Activated T-cell treated with anti-CD3 and anti-CD28 coated beads for 24 hours (primary cell): ENCODE results near the gene CFAP90.

ENCODE experiments used
- DNase-seq: peaks from one replicate; pipeline ENCODE4 v3.0.0-alpha.2; 2020; ENCODE audit warnings: low read depth

The CFAP90 gene

GRCh38 chr5:7867260-7867659, 16.3 kb upstream of the CFAP90 start:
- no peak for DNase-seq

DNA sequence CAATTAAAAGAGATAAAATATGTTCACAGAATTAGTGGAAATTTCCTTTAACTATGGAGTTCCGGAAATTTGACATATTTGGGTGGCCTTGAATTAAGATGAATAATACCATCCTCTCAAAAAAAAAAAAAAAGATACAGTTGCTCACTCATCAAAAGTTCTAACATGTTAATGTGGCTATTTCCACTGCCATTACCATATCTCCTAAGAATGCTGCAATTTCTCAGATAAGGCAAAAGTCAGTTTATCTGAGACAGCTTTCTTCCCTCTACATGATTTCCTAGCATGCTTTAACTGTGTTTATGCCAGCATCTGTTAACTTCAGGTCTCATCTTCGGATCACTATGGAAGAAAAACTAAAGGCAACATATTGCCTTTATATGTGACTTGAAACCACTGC, 15.3 kb upstream of the CFAP90 start:
- DNase-seq = no peak

GRCh38 chr5:7857926-7858632, 7.1 kb upstream of the CFAP90 start:
- no peak for DNase-seq

DNA sequence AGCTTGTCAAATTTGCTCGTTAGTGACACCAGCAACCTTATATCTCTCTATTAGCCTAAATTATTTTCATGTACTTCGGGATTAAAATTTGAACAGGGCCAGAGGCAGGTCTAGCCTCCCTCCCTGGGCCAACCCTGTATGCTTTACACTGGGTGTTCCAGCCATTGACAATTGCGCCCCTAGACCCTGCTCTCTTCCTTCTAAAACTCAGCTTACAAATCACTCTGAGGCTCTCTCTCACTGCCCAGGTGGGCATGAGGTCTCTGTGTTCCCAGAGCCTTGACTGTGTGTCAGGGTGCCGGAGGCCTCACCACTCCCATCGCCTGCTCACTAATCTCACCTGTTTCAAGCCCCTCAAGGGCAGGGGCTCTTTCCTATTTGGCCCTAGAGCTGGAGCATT, 6.4 kb upstream of the CFAP90 start:
- DNase-seq = no peak

DNA sequence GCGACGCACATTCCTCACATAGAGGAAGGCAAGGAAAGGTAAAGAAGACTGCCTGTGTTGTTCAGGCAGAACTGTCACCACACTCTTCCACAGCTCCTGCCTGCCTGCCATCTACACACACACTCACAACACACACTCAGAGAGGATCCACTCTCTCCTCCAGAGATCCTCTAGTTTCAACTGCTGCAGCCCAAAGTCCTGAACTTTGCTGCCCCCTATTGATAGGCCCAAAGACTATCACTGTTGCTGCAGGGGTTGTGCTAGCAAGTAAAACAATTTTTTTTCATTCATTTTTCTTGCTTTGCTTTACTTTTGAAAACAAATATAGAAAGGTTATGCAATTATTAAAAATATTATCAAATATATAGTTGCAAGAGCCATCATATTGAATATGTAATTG, 5.9 kb upstream of the CFAP90 start:
- DNase-seq = no peak

- no peak for DNase-seq
Observed at GRCh38 chr5:7855611-7856010, 4.7 kb upstream of the CFAP90 start.

- DNase-seq = no peak
Observed at GRCh38 chr5:7852988-7853387, 2.1 kb upstream of the CFAP90 start.

- DNase-seq = no peak
Observed at GRCh38 chr5:7852542-7852941, 1.6 kb upstream of the CFAP90 start.

DNA sequence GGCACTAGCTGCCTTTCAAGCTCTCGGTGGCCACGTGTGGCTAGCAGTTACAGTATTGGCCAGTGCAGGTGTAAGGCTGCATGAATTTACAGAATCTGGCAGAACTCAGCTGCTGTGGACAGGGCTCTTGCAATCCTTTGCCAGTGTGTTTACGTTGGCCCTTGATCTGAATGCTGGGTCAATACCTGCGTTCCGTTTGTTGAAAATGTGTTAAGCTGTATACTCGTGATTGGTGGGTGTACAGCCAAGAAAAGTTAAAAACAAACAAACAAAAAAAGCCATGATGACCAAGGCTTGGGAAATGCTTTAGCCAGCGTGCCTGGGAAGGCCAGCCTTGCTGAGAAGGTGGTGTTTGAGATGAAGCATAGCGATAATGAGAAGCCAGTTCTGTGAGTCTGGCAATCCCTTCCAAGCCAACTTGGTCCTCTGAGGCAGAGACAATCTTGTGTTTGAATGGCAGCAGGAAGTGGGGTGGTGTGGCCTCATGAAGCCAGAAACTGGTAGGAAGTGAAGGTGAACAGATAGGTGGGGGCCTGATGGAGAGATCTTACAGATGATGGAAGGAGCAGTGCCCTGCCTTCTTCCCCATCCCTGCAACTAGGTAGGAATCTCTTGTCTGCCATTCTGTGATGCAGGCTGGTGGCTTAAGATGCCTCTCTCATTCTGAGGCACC, 820 bp upstream of the CFAP90 start:
- no peak for DNase-seq

- no peak for DNase-seq
Observed at GRCh38 chr5:7851240-7851592, 283 bp upstream of the CFAP90 start.

DNA sequence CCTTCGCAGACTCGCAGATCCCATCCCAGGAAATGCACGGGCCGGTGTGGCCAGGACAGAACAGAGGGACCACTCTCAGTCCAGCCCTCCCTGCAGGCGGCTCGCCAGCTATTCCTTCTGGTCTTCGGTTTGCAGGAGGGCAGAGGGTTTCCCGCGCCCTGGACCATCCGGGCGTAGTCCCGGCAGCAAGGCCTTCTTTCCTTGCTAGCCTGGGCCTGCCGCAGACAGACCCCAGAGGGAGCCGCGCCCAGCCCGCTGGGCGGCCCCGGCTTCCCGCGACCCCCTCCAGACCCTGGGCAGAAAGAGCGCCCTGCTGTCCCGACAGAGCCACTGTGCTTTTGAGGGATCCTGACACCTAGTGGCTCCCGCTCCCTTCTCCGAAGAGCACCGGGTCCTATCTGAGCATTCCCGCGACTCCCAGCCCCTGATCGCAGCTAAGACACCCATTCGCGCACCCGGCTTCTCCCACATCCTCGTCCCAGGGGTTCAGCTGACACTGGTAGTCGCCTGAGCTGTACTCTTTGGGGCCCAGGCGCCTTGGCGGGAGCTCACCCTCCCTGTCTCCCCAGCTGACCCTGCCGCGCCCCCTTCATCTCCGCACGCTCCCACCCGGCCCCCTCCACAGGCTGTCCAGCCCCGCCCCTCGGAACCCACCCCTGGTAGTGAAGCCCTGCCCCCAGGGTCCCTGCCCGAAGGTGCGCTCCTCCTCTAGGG, 1.1 kb downstream of the CFAP90 start:
- DNase-seq = no peak

DNA sequence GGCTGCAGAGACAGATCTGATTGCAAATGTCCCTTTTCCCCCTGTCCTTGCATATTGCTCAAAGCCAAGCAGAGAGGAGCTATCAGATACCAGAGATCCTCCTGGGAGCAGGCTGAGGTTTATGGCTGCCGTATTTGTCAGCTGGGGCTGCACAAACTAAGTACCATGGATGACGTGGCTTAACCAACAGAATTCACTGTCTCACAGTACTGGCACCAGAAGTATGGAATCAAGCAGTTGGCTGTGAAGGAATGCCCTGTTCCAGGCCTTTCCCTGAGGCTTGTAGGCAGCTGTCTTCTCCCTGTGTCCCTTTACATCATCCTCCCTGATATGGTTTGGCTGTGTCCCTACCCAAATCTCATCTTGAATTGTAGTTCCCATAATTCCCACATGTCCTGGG, 2.6 kb downstream of the CFAP90 start:
- DNase-seq = no peak

DNA sequence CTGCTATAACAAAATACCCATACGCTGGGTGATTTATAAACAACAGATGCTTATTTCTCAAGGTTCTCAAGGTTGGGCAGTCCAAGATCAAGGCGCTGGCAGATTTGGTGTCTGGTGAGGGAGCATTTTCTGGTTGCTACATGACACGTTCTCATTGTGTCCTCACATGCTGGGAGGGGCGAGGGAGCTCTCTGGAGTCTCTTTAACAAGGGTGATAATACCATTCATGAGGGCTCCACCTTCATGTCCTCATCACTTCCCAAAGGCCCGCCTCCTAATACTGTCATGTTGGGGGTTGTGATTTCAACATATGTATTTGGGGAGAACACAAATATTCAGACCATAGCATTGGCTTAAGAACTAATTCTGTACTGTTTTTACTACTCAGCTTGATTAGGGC, 4.6 kb downstream of the CFAP90 start:
- DNase-seq = no peak

DNA sequence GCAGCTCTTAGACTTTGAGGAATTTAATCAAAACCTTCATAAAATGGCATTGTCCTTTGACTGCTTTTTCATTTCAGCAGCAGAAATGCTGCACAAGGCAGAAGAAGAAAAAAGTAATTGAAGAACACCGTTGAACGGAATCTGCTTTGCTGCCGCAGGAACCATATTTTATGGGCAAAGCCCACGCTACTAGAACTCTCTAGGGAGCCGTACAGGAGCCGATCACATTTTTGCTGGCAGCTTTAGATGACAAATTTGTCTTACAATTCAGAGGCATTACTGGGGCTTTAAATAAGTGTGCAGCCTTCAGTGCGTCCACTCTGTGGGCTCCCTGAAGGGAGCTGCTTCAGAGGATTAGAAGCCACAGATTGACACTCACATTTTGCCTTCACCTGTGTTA, 5.4 kb downstream of the CFAP90 start:
- DNase-seq = no peak

- DNase-seq = no peak
Observed at GRCh38 chr5:7844901-7845300, 6.0 kb downstream of the CFAP90 start.

DNA sequence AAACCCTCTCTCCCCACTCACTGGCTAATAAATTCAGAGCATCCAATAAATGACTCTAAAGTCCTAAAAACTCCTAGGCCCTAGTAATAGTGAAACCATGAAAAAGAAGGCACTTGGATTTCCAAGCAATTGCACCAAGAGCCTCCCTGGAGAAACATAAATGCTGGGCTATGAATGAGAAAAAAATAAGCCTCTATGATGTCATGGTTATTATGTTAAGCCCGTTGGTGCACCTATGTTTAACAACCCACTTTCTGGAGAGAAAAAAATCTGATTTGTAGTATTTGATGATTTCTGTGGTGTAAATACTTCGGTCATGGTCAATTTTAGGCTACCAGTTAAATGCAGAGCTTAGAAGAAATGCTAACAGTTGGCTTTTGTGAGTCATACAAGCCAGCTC, 8.4 kb downstream of the CFAP90 start:
- no peak for DNase-seq

DNA sequence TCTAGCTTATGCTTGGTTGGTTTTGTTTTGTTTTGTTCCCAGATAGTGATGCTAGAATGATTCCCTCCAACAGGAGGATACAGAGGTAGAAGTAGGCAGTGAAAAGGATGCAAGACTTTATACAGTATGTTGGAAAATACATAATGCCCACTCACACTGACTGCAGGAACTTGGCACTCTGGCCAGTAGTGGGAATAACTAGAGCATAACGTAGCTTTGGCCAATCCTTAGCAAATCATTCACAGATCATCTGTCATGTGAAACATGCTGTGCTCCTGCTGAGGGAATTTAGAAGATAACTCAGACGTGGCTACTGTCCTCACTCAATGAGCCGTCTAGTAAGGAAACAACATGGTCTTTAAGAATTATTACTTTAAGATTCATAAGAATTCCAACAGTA, 13.5 kb downstream of the CFAP90 start:
- DNase-seq = no peak

DNA sequence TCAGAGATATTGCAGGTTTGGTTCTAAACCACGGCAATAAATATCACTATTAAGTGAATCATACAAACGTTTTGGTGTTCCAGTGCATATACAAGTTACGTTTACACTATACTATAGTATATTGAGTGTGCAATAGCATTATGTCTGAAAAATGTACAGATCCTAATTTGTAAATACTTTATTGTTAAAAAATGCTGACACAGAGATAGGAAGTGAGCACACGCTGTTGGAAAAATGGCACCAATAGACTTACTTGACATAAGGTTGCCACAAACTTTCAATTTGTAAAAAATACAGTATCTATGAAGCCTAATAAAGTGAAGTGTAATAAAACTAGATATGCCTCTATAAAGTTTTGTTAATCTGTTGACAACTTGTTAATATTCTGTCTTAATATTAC, 16.0 kb downstream of the CFAP90 start:
- DNase-seq = no peak

GRCh38 chr5:7828269-7828668, 22.7 kb downstream of the CFAP90 start:
- no peak for DNase-seq

DNA sequence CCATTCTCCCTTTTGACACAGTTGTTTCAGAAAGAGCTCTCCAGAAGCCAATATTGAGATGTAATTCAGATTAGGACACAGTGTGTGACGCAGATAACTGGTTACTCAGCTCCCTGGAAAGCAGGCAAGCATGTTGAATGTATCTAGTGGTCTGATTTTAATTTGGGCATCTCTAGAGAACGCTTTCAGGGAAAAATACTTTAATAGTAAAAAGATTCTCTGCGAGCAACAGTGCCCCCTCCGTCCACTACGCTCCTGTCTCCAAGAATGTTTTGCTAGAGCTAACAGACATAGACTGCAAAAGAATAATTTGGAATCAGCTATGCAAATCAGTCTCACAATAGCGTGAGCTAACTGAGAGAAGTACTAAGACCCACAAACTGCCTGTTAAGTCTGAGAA, 23.3 kb downstream of the CFAP90 start:
- DNase-seq = no peak

DNA sequence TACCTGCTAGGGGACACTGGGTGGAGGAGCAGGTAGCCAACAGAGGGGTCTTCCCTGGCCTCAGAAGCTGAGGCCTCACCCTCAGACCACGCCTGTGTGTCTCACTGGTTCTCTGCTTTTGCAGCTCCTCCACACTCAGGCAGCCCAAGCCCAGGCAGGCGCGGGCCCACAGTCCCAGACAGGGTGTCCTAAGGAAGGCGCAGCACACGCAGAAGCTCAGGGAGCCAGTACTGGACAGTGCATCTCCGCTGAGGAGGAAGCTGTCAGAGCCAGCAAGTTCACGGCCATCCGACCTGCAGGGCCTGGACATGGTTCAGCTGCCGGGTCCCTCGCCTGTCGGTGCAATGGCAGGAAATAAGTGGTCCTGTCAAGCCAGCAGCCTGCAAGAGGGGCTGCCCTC, 25.3 kb downstream of the CFAP90 start:
- DNase-seq = no peak

DNA sequence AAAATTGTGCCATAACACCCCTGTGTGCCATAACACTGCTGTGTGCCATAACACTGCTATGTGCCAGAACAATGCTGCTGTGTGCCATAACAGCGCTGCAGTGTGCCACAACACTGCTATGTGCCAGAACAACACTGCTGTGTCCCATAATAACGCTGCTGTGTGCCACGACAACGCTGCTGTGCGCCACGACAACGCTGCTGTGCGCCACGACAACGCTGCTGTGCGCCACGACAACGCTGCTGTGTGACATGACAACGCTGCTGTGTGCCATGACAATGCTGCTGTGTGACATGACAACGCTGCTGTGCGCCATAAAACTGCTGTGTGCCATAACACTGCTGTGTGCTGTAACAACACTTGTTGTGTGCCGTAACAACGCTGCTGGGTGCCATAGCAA, 25.9 kb downstream of the CFAP90 start:
- no peak for DNase-seq

DNA sequence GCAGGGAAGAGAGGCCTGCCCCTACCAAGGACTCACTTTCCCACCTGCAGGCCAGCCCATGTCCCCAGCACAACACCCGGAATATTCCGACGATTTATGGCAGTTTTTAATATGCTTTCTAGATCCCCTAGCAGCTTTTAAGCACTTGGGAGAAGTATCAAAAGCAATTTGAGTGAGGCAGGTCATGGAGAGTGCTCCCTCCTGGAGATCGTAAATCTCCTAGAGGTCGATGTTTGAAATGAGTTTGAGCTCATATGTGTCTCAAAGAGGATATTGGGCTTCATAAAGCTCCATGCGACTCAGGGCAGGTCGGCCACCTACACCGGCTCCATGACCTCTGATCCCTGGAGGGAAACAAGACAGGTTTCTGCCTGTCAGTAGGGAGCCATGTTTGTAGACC, 27.3 kb downstream of the CFAP90 start:
- no peak for DNase-seq

DNA sequence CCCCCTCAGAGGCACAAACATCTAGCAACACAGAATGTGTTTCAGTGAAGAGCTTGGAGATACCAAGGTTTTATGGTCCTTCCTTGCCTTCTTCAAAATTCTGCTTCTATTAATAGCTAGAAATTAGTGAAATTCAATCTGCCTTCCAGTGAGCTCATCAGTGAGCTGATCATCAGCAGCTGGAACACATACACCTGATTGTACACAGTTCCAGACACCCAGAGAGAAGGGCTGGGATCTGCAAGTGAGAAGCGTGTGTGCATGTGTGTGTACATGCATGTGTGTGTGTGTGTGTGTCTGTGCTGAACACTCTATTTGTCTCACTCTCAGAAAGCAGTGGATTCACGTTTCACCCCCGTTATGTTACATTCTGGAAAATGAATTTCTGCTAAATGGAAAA, 28.5 kb downstream of the CFAP90 start:
- DNase-seq = no peak
